Measurements from ENCODE around the gene NFE2L3. TPM values are rescaled to one million over a fixed set of nuclear protein-coding genes. Genes with fewer than 3 reads are reported as not detected.
A peak's percentile ranks its signal among the peaks of the same experiment; 100 is the strongest.

Gene NFE2L3
- total RNA-seq, 1 experiment from 2014 or later: 8.5 TPM

DNA sequence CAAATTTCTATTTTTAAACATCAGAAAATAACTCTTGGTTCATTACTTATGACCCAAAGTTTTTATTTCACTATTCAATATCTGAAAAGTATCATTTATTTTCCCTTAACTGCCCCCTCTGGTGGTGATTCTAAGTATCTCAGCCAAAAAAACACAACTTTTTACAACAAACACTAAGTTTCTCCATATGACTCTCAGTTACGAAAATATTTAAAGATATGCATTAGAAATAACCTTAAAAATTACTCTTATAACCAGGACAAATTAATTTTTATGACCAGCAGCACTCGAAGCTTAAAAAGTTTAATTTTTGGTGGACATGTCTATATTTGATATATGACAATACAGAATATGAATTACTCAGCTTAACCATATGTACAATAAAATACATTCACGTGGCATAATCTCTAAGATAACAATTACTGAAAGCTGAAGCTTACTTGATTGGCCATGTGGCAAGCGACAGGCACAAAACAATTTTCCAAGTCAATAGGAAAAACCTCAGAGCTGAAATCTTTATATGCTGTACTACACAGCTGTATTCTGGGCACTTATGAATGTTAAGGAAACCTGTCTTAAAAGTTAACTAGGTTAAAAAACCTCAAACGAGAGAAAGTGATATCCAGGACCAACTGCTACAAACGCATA, 46.3 kb downstream of the NFE2L3 start:
- H3K4me1 ChIP-seq (ENCODE audit: insufficient read depth, low read length, poor library complexity, severe bottlenecking): peaks cover 37% of the 10 kb centered on the region
- intact Hi-C loops (cut with micrococcal nuclease; ENCODE audit: unreplicated experiment): loop anchor here (2.0 to 5.0 kb wide), 2 partner anchors 107 to 306 kb away; no protein-coding TSS in a partner anchor
- ChIA-PET POLR2A (ENCODE audit: low non-redundant PET) (interaction anchor here (1.2 kb wide), 1 partner anchor 115 kb away, joined by 3 read pairs; no protein-coding TSS in a partner anchor), CTCF (interaction anchor here (0.8 to 1.2 kb wide), 2 partner anchors 107 to 119 kb away, joined by 3 to 4 read pairs; no protein-coding TSS in a partner anchor)
- BruUV-seq (replicated peaks): no TSS peak
- H3K4me3 ChIP-seq (ENCODE audit: low read depth, low read length, poor library complexity, severe bottlenecking): peak overlapping the region; percentile 91
- no peak for TF ChIP-seq EZH2 (IDR thresholded peaks at IDR 0.05; ENCODE audit: borderline replicate concordance, low read depth, low read length, poor library complexity, severe bottlenecking)
- TF ChIP-seq, protein P1, sequence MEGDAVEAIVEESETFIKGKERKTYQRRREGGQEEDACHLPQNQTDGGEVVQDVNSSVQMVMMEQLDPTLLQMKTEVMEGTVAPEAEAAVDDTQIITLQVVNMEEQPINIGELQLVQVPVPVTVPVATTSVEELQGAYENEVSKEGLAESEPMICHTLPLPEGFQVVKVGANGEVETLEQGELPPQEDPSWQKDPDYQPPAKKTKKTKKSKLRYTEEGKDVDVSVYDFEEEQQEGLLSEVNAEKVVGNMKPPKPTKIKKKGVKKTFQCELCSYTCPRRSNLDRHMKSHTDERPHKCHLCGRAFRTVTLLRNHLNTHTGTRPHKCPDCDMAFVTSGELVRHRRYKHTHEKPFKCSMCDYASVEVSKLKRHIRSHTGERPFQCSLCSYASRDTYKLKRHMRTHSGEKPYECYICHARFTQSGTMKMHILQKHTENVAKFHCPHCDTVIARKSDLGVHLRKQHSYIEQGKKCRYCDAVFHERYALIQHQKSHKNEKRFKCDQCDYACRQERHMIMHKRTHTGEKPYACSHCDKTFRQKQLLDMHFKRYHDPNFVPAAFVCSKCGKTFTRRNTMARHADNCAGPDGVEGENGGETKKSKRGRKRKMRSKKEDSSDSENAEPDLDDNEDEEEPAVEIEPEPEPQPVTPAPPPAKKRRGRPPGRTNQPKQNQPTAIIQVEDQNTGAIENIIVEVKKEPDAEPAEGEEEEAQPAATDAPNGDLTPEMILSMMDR (conservative IDR thresholded peaks at IDR 0.05; ENCODE audit: low read depth, low read length): peak; percentile 80
- peak overlapping the region; percentile 4 for H3K27ac ChIP-seq (ENCODE audit: low read depth, low read length, poor library complexity, severe bottlenecking)
- peak; percentile 60 for DNase-seq (ENCODE audit: low spot score)
- no peaks in the 10 kb centered on the region for H3K27me3 ChIP-seq (replicated peaks; ENCODE audit: insufficient read depth, low read depth, low read length, poor library complexity)
- peaks cover 66% of the 10 kb centered on the region for H3K36me3 ChIP-seq (ENCODE audit: insufficient read depth, low read length, poor library complexity, severe bottlenecking)
- no peaks in the 10 kb centered on the region for H3K9me3 ChIP-seq (ENCODE audit: low read depth, low read length, poor library complexity, severe bottlenecking)

DNA sequence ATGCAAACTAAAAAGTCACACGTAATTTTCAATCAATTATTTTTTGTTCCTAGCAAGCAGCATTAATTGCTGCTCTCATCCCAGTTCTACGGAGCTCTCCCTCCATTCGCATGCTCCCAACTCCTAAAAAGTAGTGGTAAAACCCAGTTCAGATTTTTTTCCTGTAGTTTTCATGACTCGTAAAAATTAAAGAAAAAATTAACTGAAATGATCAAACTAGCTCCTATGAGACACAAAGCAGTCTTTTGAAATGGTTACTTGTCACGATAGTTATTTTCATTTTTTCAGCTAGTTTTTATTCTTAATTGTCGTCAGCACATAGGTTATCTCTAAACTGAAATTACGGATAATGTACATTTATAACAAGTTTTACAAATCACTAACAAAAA, 46.8 kb downstream of the NFE2L3 start:
- H3K27ac ChIP-seq (ENCODE audit: low read depth, low read length, poor library complexity, severe bottlenecking): peak overlapping the region; percentile 100
- no TSS peak for BruUV-seq (replicated peaks)

DNA sequence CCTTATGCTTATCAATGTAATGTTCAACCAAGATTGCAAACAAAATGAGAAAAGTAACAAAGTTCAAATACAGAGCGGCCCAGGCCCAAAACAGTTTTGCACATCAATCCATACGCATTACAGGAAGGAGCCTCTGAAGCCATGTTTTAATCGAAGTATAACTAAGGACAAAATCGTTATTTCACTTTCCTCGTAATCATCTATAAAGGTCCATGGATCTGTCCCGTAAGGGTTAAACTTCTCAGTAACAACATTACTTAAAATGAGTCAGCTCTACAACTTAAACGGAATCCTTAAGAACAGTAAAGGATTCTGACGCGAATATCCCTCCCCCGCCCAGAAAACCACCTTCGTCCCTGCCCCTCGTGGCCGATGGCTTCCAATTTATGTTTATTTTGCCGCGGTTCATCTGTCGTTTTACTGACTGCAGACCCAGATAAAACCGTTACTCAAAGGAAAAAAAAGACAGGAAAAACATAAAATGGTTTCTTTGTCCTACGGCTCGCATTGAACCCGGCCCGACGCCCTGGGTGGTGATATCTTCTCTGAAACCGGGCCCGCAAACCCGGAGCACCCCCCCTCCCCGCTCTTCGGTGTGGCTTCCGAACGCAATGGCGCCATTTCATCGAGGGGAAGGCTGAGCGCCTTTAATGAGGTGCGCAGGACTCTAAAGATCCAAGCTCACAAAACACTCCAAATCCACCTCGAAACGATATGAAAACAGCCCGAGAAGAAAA, 47.5 kb downstream of the NFE2L3 start:
- no peak for TF ChIP-seq EZH2 (IDR thresholded peaks at IDR 0.05; ENCODE audit: borderline replicate concordance, low read depth, low read length, poor library complexity, severe bottlenecking)
- TF ChIP-seq, protein P1 (conservative IDR thresholded peaks at IDR 0.05; ENCODE audit: low read depth, low read length): no peak
- POLR2A ChIA-PET (ENCODE audit: low non-redundant PET): interaction anchor here (0.6 to 0.7 kb wide), 3 partner anchors 20 to 167 kb away, joined by 3 to 5 read pairs (median 4); no protein-coding TSS in a partner anchor
- no peaks in the 10 kb centered on the region for H3K9me3 ChIP-seq (ENCODE audit: low read depth, low read length, poor library complexity, severe bottlenecking)
- peaks cover 29% of the 10 kb centered on the region for H3K4me1 ChIP-seq (ENCODE audit: insufficient read depth, low read length, poor library complexity, severe bottlenecking)
- CTCF ChIA-PET: no interaction called here
- no peaks in the 10 kb centered on the region for H3K27me3 ChIP-seq (replicated peaks; ENCODE audit: insufficient read depth, low read depth, low read length, poor library complexity)
- DNase-seq (ENCODE audit: low spot score): peak; percentile 80
- peak overlapping the region; percentile 91 for H3K4me3 ChIP-seq (ENCODE audit: low read depth, low read length, poor library complexity, severe bottlenecking)
- no TSS peak for BruUV-seq (replicated peaks)
- H3K36me3 ChIP-seq (ENCODE audit: insufficient read depth, low read length, poor library complexity, severe bottlenecking): peaks cover 63% of the 10 kb centered on the region
- intact Hi-C loops (cut with micrococcal nuclease; ENCODE audit: unreplicated experiment): loop anchor here (1.0 to 5.0 kb wide), 4 partner anchors 109 to 337 kb away; no protein-coding TSS in a partner anchor
- H3K27ac ChIP-seq (ENCODE audit: low read depth, low read length, poor library complexity, severe bottlenecking): peak overlapping the region; percentile 100

More for the DNA sequence above, 46.8 kb downstream of the NFE2L3 start:
- peak overlapping the region; percentile 91 for H3K4me3 ChIP-seq (ENCODE audit: low read depth, low read length, poor library complexity, severe bottlenecking)
- no peak for DNase-seq (ENCODE audit: low spot score)
- intact Hi-C loops (cut with micrococcal nuclease; ENCODE audit: unreplicated experiment): loop anchor here (2.0 to 5.0 kb wide), 2 partner anchors 108 to 306 kb away; no protein-coding TSS in a partner anchor
- H3K36me3 ChIP-seq (ENCODE audit: insufficient read depth, low read length, poor library complexity, severe bottlenecking): peaks cover 66% of the 10 kb centered on the region
- CTCF ChIA-PET: interaction anchor here (0.8 to 1.2 kb wide), 2 partner anchors 108 to 120 kb away, joined by 3 to 4 read pairs; no protein-coding TSS in a partner anchor
- TF ChIP-seq, protein P1 (conservative IDR thresholded peaks at IDR 0.05; ENCODE audit: low read depth, low read length): no peak
- TF ChIP-seq EZH2 (IDR thresholded peaks at IDR 0.05; ENCODE audit: borderline replicate concordance, low read depth, low read length, poor library complexity, severe bottlenecking): no peak
- peaks cover 32% of the 10 kb centered on the region for H3K4me1 ChIP-seq (ENCODE audit: insufficient read depth, low read length, poor library complexity, severe bottlenecking)
- POLR2A ChIA-PET (ENCODE audit: low non-redundant PET): no interaction called here
- no peaks in the 10 kb centered on the region for H3K27me3 ChIP-seq (replicated peaks; ENCODE audit: insufficient read depth, low read depth, low read length, poor library complexity)
- no peaks in the 10 kb centered on the region for H3K9me3 ChIP-seq (ENCODE audit: low read depth, low read length, poor library complexity, severe bottlenecking)

Data from A673 (cell line).